Panc1 (cell line): ENCODE results near the gene ITPKB. TPM values are rescaled to one million over a fixed set of nuclear protein-coding genes. Genes with fewer than 3 reads are reported as not detected.

ENCODE experiments used
- ATAC-seq: fragments of 200-7000 bp; cut with Tn5 transposase; 2 replicates; pipeline ENCODE4 v1.9.1; 2020; ENCODE audit warnings: mild to moderate bottlenecking, moderate library complexity
- BruUV-seq: library from RNA; stranded (reverse); fragments of 400-500 nt; replicated peaks from 2 replicates; lab custom pipeline; 2021; lab: Mats Ljungman, UMichigan
- CTCF ChIA-PET: fragments of 300-600 bp; sonication (Branson Sonifier 250); formaldehyde crosslinking; loops from one replicate; lab custom pipeline; 2022; ENCODE audit warnings: antibody characterized with exemption; lab: Charles Lee
- POLR2A ChIA-PET: fragments of 300-600 bp; sonication (Branson Sonifier 250); formaldehyde crosslinking; loops from one replicate; lab custom pipeline; 2022; ENCODE audit warnings: antibody characterized with exemption; lab: Charles Lee
- DNase-seq: peaks from one replicate; pipeline ENCODE4 v3.0.0-alpha.2; 2010; ENCODE audit warnings: low read depth, low spot score
- H3K27ac ChIP-seq: 2 replicates; pipeline ENCODE4 v1.5.1; 2011; ENCODE audit warnings: mild to moderate bottlenecking, low read length, inconsistent platforms
- H3K27me3 ChIP-seq: fragments of 200-500 bp; sonication (Bioruptor generic); 2 replicates; pipeline ENCODE4 v1.6.0; 2014; ENCODE audit warnings: low read length, inconsistent platforms; ENCODE audit not compliant: control insufficient read depth, insufficient read depth
- H3K36me3 ChIP-seq: fragments of 200-500 bp; sonication (Bioruptor generic); 2 replicates; pipeline ENCODE4 v1.5.1; 2014; ENCODE audit warnings: inconsistent platforms, mild to moderate bottlenecking, low read length, moderate library complexity; ENCODE audit not compliant: control insufficient read depth, insufficient read depth
- H3K4me1 ChIP-seq: 2 replicates; pipeline ENCODE4 v1.5.1; 2011; ENCODE audit warnings: inconsistent platforms, mild to moderate bottlenecking, low read length, moderate library complexity; ENCODE audit not compliant: control insufficient read depth, insufficient read depth
- H3K4me3 ChIP-seq, 2 experiments: 2 replicates each; pipeline ENCODE4 v1.5.1; 2011 to 2012; ENCODE audit warnings: low read depth in 2 of 2, low read length in 2 of 2, mild to moderate bottlenecking in 2 of 2, inconsistent platforms in 1 of 2, moderate library complexity in 1 of 2
- H3K9me3 ChIP-seq: fragments of 200-500 bp; sonication (Bioruptor generic); 2 replicates; pipeline ENCODE4 v1.5.1; 2014; ENCODE audit warnings: low read depth, mild to moderate bottlenecking, inconsistent platforms, low read length, moderate library complexity; ENCODE audit not compliant: control insufficient read depth, insufficient read depth
- CTCF ChIP-seq: fragments of 450-650 bp; IDR thresholded peaks from 2 replicates; pipeline ENCODE4 v1.5.1; 2017; ENCODE audit warnings: mild to moderate bottlenecking
- POLR2AphosphoS5 ChIP-seq: IDR thresholded peaks from 2 replicates; pipeline ENCODE4 v1.6.1; 2012; ENCODE audit warnings: mild to moderate bottlenecking, low read depth, low read length, moderate library complexity
- REST ChIP-seq, 2 experiments: IDR thresholded peaks; 2 replicates each; pipeline ENCODE4 v1.6.1; 2011 to 2012; ENCODE audit warnings: low read depth in 2 of 2, control low read depth in 1 of 2, low read length in 1 of 2, mild to moderate bottlenecking in 1 of 2, moderate library complexity in 1 of 2; ENCODE audit not compliant: insufficient read depth in 1 of 2
- SIN3A ChIP-seq: IDR thresholded peaks from 2 replicates; pipeline ENCODE4 v1.6.1; 2012; ENCODE audit warnings: low read depth, mild to moderate bottlenecking, low read length, moderate library complexity, borderline replicate concordance; ENCODE audit not compliant: insufficient read depth
- TCF7L2 ChIP-seq: IDR thresholded peaks from 2 replicates; pipeline ENCODE4 v1.6.1; 2011; ENCODE audit warnings: mild to moderate bottlenecking, low read depth, low read length, inconsistent platforms
- in situ Hi-C: cut with HindIII; loops from 2 replicates; pipeline ENCODE4 v1.10.0; 2016; ENCODE audit warnings: low sequenced_read_pairs, low pct_unique_long_range_greater_than_20kb
- intact Hi-C: fragments of 100-400 bp; cut with micrococcal nuclease; formaldehyde crosslinking; loops from one replicate; pipeline ENCODE4 v1.10.0; 2022; ENCODE audit not compliant: unreplicated experiment
- total RNA-seq: library from RNA; stranded (reverse); gene quantifications from one replicate; pipeline ENCODE4 v1.2.1, GENCODE V29; 2021; ENCODE audit not compliant: unreplicated experiment

Gene ITPKB
- total RNA-seq, 1 experiment from 2014 or later, result 10.9 TPM

GRCh38 chr1:226671277-226671676, 67.8 kb downstream of the ITPKB start:
- no peaks in the 10 kb centered on the region for H3K36me3 ChIP-seq
- no peak for DNase-seq
- intact Hi-C loops, result no loop called here

GRCh38 chr1:226670073-226670472, 69.0 kb downstream of the ITPKB start:
- ChIA-PET POLR2A (no interaction called here), CTCF (no interaction called here)
- ATAC-seq (no peak), DNase-seq (no peak)
- Histone ChIP-seq H3K4me1 (no peaks in the 10 kb centered on the region), H3K27me3 (no peaks in the 10 kb centered on the region), H3K27ac (no peak overlapping the region), H3K9me3 (no peaks in the 10 kb centered on the region), H3K4me3 (no peak overlapping the region), H3K36me3 (no peaks in the 10 kb centered on the region)
- intact Hi-C loops (no loop called here), in situ Hi-C loops (no loop called here)
- no peak for TF ChIP-seq TCF7L2
- no peak for TF ChIP-seq SIN3A
- TF ChIP-seq CTCF, result no peak
- no peak for TF ChIP-seq POLR2AphosphoS5
- TF ChIP-seq REST (IDR thresholded peaks at IDR 0.05; ENCODE audit: insufficient read depth in 1 of 2, low read depth in 2 of 2, low read length in 1 of 2), result no peak
- BruUV-seq, result no TSS peak

More at GRCh38 chr1:226671277-226671676, 67.8 kb downstream of the ITPKB start:
- CTCF ChIA-PET, result no interaction called here
- no TSS peak for BruUV-seq
- POLR2A ChIA-PET, result no interaction called here
- no peaks in the 10 kb centered on the region for H3K27me3 ChIP-seq
- no peak for TF ChIP-seq SIN3A
- no peak for TF ChIP-seq POLR2AphosphoS5
- no peak for TF ChIP-seq CTCF
- no peak for TF ChIP-seq TCF7L2
- no peak for TF ChIP-seq REST (IDR thresholded peaks at IDR 0.05; ENCODE audit: insufficient read depth in 1 of 2, low read depth in 2 of 2, low read length in 1 of 2)
- H3K4me1 ChIP-seq, result no peaks in the 10 kb centered on the region
- H3K4me3 ChIP-seq, result no peak overlapping the region
- H3K27ac ChIP-seq, result no peak overlapping the region
- in situ Hi-C loops, result no loop called here
- no peaks in the 10 kb centered on the region for H3K9me3 ChIP-seq
- no peak for ATAC-seq
